GM23338 (cell line): ENCODE measurements around the gene CDC34. TPM values are rescaled to one million over a fixed set of nuclear protein-coding genes. Genes with fewer than 3 reads are reported as not detected.
A peak's percentile ranks its signal among the peaks of the same experiment; 100 is the strongest.

Experiments used
- ATAC-seq: fragments of 200-7000 bp; cut with Tn5 transposase; 3 replicates; pipeline ENCODE4 v1.9.1; 2020
- DNase-seq: peaks from one replicate; pipeline ENCODE4 v3.0.0-alpha.2; 2015; ENCODE audit warnings: low spot score
- H2AFZ ChIP-seq: fragments of 200-600 bp; sonication (generic); 2 replicates; pipeline ENCODE4 v1.8.0; 2016; ENCODE audit warnings: antibody characterized with exemption, mild to moderate bottlenecking, moderate library complexity
- H3F3A ChIP-seq: fragments of 200-600 bp; sonication (generic); replicated peaks from 2 replicates; pipeline ENCODE4 v1.8.0; 2017; ENCODE audit warnings: antibody characterized with exemption, mixed run types, low read depth
- H3K27ac ChIP-seq: fragments of 200-600 bp; sonication (generic); 2 replicates; pipeline ENCODE4 v1.6.1; 2016; ENCODE audit warnings: low read depth
- H3K27me3 ChIP-seq: fragments of 200-600 bp; sonication (generic); 2 replicates; pipeline ENCODE4 v1.8.0; 2016; ENCODE audit warnings: mild to moderate bottlenecking, mixed run types, moderate library complexity; ENCODE audit not compliant: insufficient read depth
- H3K36me3 ChIP-seq: fragments of 200-600 bp; sonication (generic); 2 replicates; pipeline ENCODE4 v1.8.0; 2016; ENCODE audit warnings: mild to moderate bottlenecking; ENCODE audit not compliant: insufficient read depth
- H3K4me1 ChIP-seq: fragments of 200-600 bp; sonication (generic); 2 replicates; pipeline ENCODE4 v1.8.0; 2016; ENCODE audit warnings: mild to moderate bottlenecking, moderate library complexity; ENCODE audit not compliant: insufficient read depth
- H3K4me2 ChIP-seq: fragments of 200-600 bp; sonication (generic); 2 replicates; pipeline ENCODE4 v1.7.1; 2017; ENCODE audit warnings: mixed run types
- H3K4me3 ChIP-seq: fragments of 200-600 bp; sonication (generic); 2 replicates; pipeline ENCODE4 v1.6.1; 2016; ENCODE audit warnings: mixed run types
- H3K79me2 ChIP-seq: fragments of 200-600 bp; sonication (generic); replicated peaks from 2 replicates; pipeline ENCODE4 v1.8.0; 2017; ENCODE audit warnings: mild to moderate bottlenecking; ENCODE audit not compliant: insufficient read depth
- H3K9me2 ChIP-seq: fragments of 200-600 bp; sonication (generic); 2 replicates; pipeline ENCODE4 v1.8.0; 2017; ENCODE audit not compliant: insufficient read depth
- H4K20me1 ChIP-seq: fragments of 200-600 bp; sonication (generic); replicated peaks from 2 replicates; pipeline ENCODE4 v1.8.0; 2017; ENCODE audit warnings: mild to moderate bottlenecking; ENCODE audit not compliant: insufficient read depth
- H3K27ac Mint-ChIP-seq: 2 replicates; pipeline ENCODE4 v1.8.0; 2020; ENCODE audit warnings: inconsistent platforms, mild to moderate bottlenecking, moderate library complexity, mixed read lengths
- H3K27me3 Mint-ChIP-seq: 3 replicates; pipeline ENCODE4 v1.8.0; 2022; ENCODE audit warnings: low read depth, mild to moderate bottlenecking, moderate library complexity, mixed read lengths, inconsistent platforms; ENCODE audit not compliant: insufficient read depth, poor library complexity
- H3K36me3 Mint-ChIP-seq: 3 replicates; pipeline ENCODE4 v1.8.0; 2021; ENCODE audit warnings: low read depth, mild to moderate bottlenecking, inconsistent platforms, moderate library complexity, mixed read lengths
- H3K4me1 Mint-ChIP-seq: 3 replicates; pipeline ENCODE4 v1.8.0; 2020; ENCODE audit warnings: mild to moderate bottlenecking, inconsistent platforms, mixed read lengths
- H3K4me3 Mint-ChIP-seq: 3 replicates; pipeline ENCODE4 v1.8.0; 2021; ENCODE audit warnings: moderate library complexity, mild to moderate bottlenecking, inconsistent platforms, mixed read lengths
- H3K9me3 Mint-ChIP-seq: 3 replicates; pipeline ENCODE4 v1.8.0; 2020; ENCODE audit warnings: moderate library complexity, mild to moderate bottlenecking, inconsistent platforms, mixed read lengths
- CREB1 ChIP-seq: fragments of 250-450 bp; sonication (Bioruptor Pico); IDR thresholded peaks from 2 replicates; pipeline ENCODE4 v1.5.0; 2020; ENCODE audit warnings: low read depth, mild to moderate bottlenecking, moderate library complexity
- ETS1 ChIP-seq: IDR thresholded peaks from 2 replicates; pipeline ENCODE4 v1.6.1; 2016; ENCODE audit warnings: antibody characterized with exemption
- EZH2 ChIP-seq: fragments of 200-600 bp; sonication (generic); IDR thresholded peaks from one replicate; pipeline ENCODE4 v1.8.0; 2017; ENCODE audit warnings: antibody characterized with exemption, mild to moderate bottlenecking, low read depth; ENCODE audit not compliant: unreplicated experiment
- EZH2phosphoT487 ChIP-seq: fragments of 200-600 bp; sonication (generic); IDR thresholded peaks from one replicate; pipeline ENCODE4 v1.8.1; 2018; ENCODE audit warnings: antibody characterized with exemption; ENCODE audit not compliant: unreplicated experiment
- JUNB ChIP-seq: IDR thresholded peaks from one replicate; pipeline ENCODE4 v1.6.1; 2016; ENCODE audit warnings: antibody characterized with exemption; ENCODE audit not compliant: unreplicated experiment
- POLR2AphosphoS5 ChIP-seq: IDR thresholded peaks from 2 replicates; pipeline ENCODE4 v1.6.1; 2016; ENCODE audit warnings: antibody characterized with exemption, low read depth
- STAT1 ChIP-seq: IDR thresholded peaks from one replicate; pipeline ENCODE4 v1.6.1; 2016; ENCODE audit warnings: antibody characterized with exemption; ENCODE audit not compliant: unreplicated experiment
- ZNF114 ChIP-seq: fragments of 250-450 bp; sonication (Bioruptor Pico); IDR thresholded peaks from 2 replicates; pipeline ENCODE4 v1.5.0; 2020; ENCODE audit warnings: mild to moderate bottlenecking, moderate library complexity
- ZNF331 ChIP-seq: fragments of 250-450 bp; sonication (Bioruptor Pico); IDR thresholded peaks from 2 replicates; pipeline ENCODE4 v1.5.0; 2020; ENCODE audit warnings: low read depth, mild to moderate bottlenecking, moderate library complexity
- polyA plus RNA-seq: library from polyadenylated mRNA; unstranded; fragments of >200 nt; fragmentation: Nextera tagmentation; extraction: Ambion mirVana; gene quantifications from 2 replicates; pipeline ENCODE4 v1.2.1, GENCODE V29; 2016
- total RNA-seq: library from RNA; depleted of rRNA; stranded (reverse); fragments of >200 nt; shearing (Covaris generic); gene quantifications from 2 replicates; pipeline ENCODE4 v1.2.3, GENCODE V29; 2014
- TF ChIP-seq, protein P1 (sequence below), 2 experiments: fragments of 200-600 bp in 1 of 2; sonication (generic) in 1 of 2; conservative IDR thresholded peaks; 2 replicates each; pipeline versions ENCODE4 v1.5.1 to v1.6.1; 2016 to 2017; ENCODE audit warnings: antibody characterized with exemption in 2 of 2, low read depth in 2 of 2, mild to moderate bottlenecking in 2 of 2, moderate library complexity in 1 of 2

Gene CDC34
- total and polyA plus RNA-seq, 2 experiments from 2014 or later: 114 to 148 TPM

GRCh38 chr19:497869-498510 lies 33.6 kb upstream of the CDC34 start:
- H3K27ac Mint-ChIP-seq: no peak overlapping the region
- Histone ChIP-seq H3F3A (peaks cover 2% of the 10 kb centered on the region; the same call in 1 of the 2 replicates), H3K4me2 (peak overlapping the region; percentile 81), H4K20me1 (no peaks in the 10 kb centered on the region), H3K4me1 (no peaks in the 10 kb centered on the region), H2AFZ (peak overlapping the region; percentile 43; the same call in 1 of the 2 replicates), H3K9me2 (no peaks in the 10 kb centered on the region), H3K27me3 (peaks cover 42% of the 10 kb centered on the region), H3K36me3 (no peaks in the 10 kb centered on the region), H3K27ac (no peak overlapping the region), H3K4me3 (peak overlapping the region; percentile 64), H3K79me2 (no peaks in the 10 kb centered on the region)
- peaks cover 13% of the 10 kb centered on the region for H3K9me3 Mint-ChIP-seq
- DNase-seq (peak; percentile 37), ATAC-seq (peak; percentile 11)
- TF ChIP-seq EZH2 (peak; percentile 72), STAT1 (no peak)
- H3K36me3 Mint-ChIP-seq: peaks cover 2% of the 10 kb centered on the region; the same call in 2 of the 3 replicates
- H3K4me1 Mint-ChIP-seq: peaks cover 8% of the 10 kb centered on the region
- H3K4me3 Mint-ChIP-seq: peak overlapping the region; percentile 65
- peaks cover 39% of the 10 kb centered on the region for H3K27me3 Mint-ChIP-seq

GRCh38 chr19:498511-498891 lies 33.1 kb upstream of the CDC34 start:
- peaks cover 2% of the 10 kb centered on the region; the same call in 2 of the 3 replicates for H3K36me3 Mint-ChIP-seq
- Histone ChIP-seq H3K36me3 (no peaks in the 10 kb centered on the region), H2AFZ (peak overlapping the region; percentile 43; the same call in 1 of the 2 replicates), H3K9me2 (no peaks in the 10 kb centered on the region), H3K27me3 (peaks cover 42% of the 10 kb centered on the region), H3K27ac (no peak overlapping the region), H3K79me2 (no peaks in the 10 kb centered on the region), H3K4me3 (peak overlapping the region; percentile 64), H3K4me1 (no peaks in the 10 kb centered on the region), H4K20me1 (no peaks in the 10 kb centered on the region), H3F3A (no peaks in the 10 kb centered on the region; the same call in 1 of the 2 replicates), H3K4me2 (peak overlapping the region; percentile 81)
- H3K27me3 Mint-ChIP-seq: peaks cover 38% of the 10 kb centered on the region
- peak; percentile 9 for ATAC-seq
- H3K9me3 Mint-ChIP-seq: peaks cover 11% of the 10 kb centered on the region
- H3K27ac Mint-ChIP-seq: no peak overlapping the region
- no peak for TF ChIP-seq ETS1
- TF ChIP-seq ZNF114 (CRISPR knock-in tag): no peak
- H3K4me1 Mint-ChIP-seq: peaks cover 8% of the 10 kb centered on the region
- H3K4me3 Mint-ChIP-seq: peak overlapping the region; percentile 65
- no peak for DNase-seq

DNA sequence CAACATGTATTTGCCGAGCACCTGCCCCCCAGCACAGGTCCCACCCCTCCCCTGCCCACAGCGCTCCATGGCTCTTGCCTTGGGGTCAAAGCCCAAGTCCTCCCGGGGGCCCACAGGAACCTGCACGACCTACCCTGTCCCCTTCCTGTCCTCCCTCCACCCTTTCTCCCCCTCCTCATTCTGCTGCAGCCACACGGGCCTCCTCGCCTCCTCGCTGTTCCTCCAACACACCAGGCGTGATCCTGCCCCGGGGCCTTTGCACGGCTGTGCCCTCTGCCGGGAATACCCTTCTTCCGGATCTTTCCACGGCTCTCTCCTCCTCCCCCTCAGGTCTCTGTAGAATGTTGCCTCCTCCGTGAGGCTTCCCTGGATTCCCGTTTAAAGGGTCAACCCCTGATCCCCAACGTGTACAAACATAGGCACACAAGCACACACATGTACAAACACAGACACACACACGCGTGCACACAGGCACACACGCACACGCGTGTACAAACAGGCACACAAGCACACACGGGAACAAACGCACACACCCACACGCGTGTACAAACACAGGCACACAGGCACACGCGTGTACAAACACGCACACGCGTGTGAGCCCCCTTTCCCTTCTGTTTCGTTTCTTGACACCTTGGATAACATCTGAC lies 32.5 kb upstream of the CDC34 start:
- H4K20me1 ChIP-seq: no peaks in the 10 kb centered on the region
- H2AFZ ChIP-seq: no peak overlapping the region
- peaks cover 42% of the 10 kb centered on the region for H3K27me3 ChIP-seq
- H3K4me2 ChIP-seq: no peak overlapping the region
- no peaks in the 10 kb centered on the region for H3K4me1 ChIP-seq
- H3K79me2 ChIP-seq: no peaks in the 10 kb centered on the region
- peak overlapping the region; percentile 53; the same call in 2 of the 3 replicates for H3K4me3 Mint-ChIP-seq
- peaks cover 5% of the 10 kb centered on the region for H3K4me1 Mint-ChIP-seq
- ATAC-seq (no peak), DNase-seq (no peak)
- H3K9me2 ChIP-seq: no peaks in the 10 kb centered on the region
- no peaks in the 10 kb centered on the region; the same call in 1 of the 2 replicates for H3F3A ChIP-seq
- no peak overlapping the region for H3K27ac ChIP-seq
- no peak overlapping the region for H3K4me3 ChIP-seq
- H3K27me3 Mint-ChIP-seq: peaks cover 38% of the 10 kb centered on the region
- peaks cover 7% of the 10 kb centered on the region; the same call in 2 of the 3 replicates for H3K9me3 Mint-ChIP-seq
- H3K27ac Mint-ChIP-seq: no peak overlapping the region
- H3K36me3 Mint-ChIP-seq: peaks cover 2% of the 10 kb centered on the region; the same call in 2 of the 3 replicates
- no peaks in the 10 kb centered on the region for H3K36me3 ChIP-seq
- TF ChIP-seq EZH2phosphoT487 (no peak), POLR2AphosphoS5 (no peak), CREB1 (CRISPR knock-in tag) (no peak), ZNF331 (CRISPR knock-in tag) (no peak), EZH2 (no peak), ZNF114 (CRISPR knock-in tag) (no peak), STAT1 (no peak), JUNB (no peak)
- TF ChIP-seq, protein P1, sequence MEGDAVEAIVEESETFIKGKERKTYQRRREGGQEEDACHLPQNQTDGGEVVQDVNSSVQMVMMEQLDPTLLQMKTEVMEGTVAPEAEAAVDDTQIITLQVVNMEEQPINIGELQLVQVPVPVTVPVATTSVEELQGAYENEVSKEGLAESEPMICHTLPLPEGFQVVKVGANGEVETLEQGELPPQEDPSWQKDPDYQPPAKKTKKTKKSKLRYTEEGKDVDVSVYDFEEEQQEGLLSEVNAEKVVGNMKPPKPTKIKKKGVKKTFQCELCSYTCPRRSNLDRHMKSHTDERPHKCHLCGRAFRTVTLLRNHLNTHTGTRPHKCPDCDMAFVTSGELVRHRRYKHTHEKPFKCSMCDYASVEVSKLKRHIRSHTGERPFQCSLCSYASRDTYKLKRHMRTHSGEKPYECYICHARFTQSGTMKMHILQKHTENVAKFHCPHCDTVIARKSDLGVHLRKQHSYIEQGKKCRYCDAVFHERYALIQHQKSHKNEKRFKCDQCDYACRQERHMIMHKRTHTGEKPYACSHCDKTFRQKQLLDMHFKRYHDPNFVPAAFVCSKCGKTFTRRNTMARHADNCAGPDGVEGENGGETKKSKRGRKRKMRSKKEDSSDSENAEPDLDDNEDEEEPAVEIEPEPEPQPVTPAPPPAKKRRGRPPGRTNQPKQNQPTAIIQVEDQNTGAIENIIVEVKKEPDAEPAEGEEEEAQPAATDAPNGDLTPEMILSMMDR (conservative IDR thresholded peaks at IDR 0.05; ENCODE audit: low read depth in 2 of 2): no peak
